Spleen (tissue), 7 donors: ENCODE measurements around the gene DDR2.
"Not testable (repeated sequence)": the region's sequence is repeated elsewhere in the genome, so short reads cannot be mapped to it uniquely, and the experiment has no call there.

Experiments used
- CTCF ChIP-seq, 11 experiments: fragments of 200-600 bp in 7 of 11; fragments of 450-650 bp in 4 of 11; sonication (generic) in 4 of 11; IDR thresholded peaks in 8 of 11; conservative IDR thresholded peaks in 3 of 11; 1 replicate in 7 of 11; 2 replicates in 4 of 11; pipeline versions ENCODE4 v1.4.0 to v1.8.0; 2016 to 2021; ENCODE audit warnings: antibody characterized with exemption in 11 of 11, inconsistent platforms in 4 of 11, mild to moderate bottlenecking in 1 of 11
- POLR2AphosphoS5 ChIP-seq, 3 donors: sonication (generic); formaldehyde crosslinking; IDR thresholded peaks; one replicate each; pipeline ENCODE4 v1.5.1; 2017; ENCODE audit warnings: antibody characterized with exemption in 3 of 3
- donor health status: DM: no; HTN: no; CAD: no; lungs with moderate emphysema.
- donor health status: DM: no; HTN: no; CAD: no.
- donor health status: DM: no; HTN: no; CAD: no.

GRCh38 chr1:162582901-162583300 is 49.4 kb upstream of the DDR2 start:
- not testable (repeated sequence) for TF ChIP-seq CTCF (IDR thresholded peaks at IDR 0.05 in 8 of 11, conservative IDR thresholded peaks at IDR 0.05 in 3 of 11); POLR2AphosphoS5 (IDR thresholded peaks at IDR 0.05)
